Measurements from ENCODE around the gene CHPF. TPM values are rescaled to one million over a fixed set of nuclear protein-coding genes. Genes with fewer than 3 reads are reported as not detected.

The CHPF gene
- total RNA-seq, 4 donors from 2014 or later, result 7.8 to 41.6 (median 24.7) TPM

GRCh38 chr2:219508444-219508734 lies 35.2 kb downstream of the CHPF start:
- no peak for TF ChIP-seq CTCF (IDR thresholded peaks at IDR 0.05; ENCODE audit: low read depth)

GRCh38 chr2:219507581-219508443 lies 35.8 kb downstream of the CHPF start:
- no peak for TF ChIP-seq CTCF (IDR thresholded peaks at IDR 0.05; ENCODE audit: low read depth)

DNA sequence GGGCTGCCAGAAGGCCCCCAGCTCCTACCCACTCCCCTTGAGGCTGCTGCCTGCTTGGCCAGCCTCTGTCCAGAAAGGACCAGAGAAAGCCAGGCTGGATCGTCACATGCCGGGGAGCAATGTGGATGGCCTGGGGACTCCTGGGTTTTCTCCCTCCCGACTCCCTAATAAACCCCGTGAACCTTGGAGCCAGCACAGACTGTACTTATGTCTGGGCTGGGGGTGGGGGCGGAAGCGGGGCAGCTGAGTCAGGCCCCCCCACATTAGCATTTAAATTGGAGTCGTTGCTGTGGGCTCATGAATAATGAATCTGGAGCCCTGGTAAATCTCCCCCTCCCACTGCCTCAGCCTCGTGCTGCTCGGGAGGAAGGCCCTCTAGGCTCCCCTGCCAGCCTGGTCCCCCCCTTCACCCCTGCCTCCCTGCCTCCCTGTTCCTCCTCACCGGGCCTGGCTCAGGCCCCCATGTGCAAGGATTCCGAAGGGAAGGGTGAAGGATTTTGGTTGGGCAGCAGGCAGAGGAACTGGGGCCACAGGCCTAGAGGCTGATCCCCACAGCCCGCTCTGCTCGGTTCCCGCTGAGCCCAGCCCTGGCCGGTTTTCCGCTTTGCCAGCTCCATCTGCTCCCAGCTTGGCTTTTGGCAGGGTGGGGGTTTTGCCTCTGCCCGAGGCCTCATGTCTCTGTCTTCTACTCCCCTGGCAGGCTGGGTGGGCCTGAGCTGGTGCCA lies 36.6 kb downstream of the CHPF start:
- no peak for TF ChIP-seq CTCF (IDR thresholded peaks at IDR 0.05; ENCODE audit: low read depth)

- no peak for TF ChIP-seq CTCF (IDR thresholded peaks at IDR 0.05; ENCODE audit: low read depth)
Observed at GRCh38 chr2:219506153-219506801, 37.3 kb downstream of the CHPF start.

GRCh38 chr2:219505585-219505984 lies 38.0 kb downstream of the CHPF start:
- no peak for TF ChIP-seq CTCF (IDR thresholded peaks at IDR 0.05; ENCODE audit: low read depth)

- no peak for TF ChIP-seq CTCF (IDR thresholded peaks at IDR 0.05; ENCODE audit: low read depth)
Observed at GRCh38 chr2:219502618-219503017, 41.0 kb downstream of the CHPF start.

DNA sequence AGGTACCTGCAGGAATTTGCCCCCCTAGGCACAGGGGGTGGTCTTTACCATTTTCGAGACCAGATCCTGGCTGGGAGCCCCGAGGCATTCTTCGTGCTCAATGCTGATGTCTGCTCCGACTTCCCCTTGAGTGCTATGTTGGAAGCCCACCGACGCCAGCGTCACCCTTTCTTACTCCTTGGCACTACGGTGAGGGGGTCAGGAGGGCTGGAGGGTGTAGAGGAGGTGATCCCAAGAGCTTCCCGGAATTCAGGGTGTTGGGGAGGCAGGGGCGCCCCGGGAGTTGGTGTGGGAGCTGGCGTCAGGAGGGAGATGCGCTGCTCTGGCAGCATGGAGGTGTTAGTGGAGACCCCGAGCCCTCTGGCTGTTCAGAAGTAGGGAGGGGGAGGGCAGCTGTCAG lies 41.8 kb downstream of the CHPF start:
- no peak for TF ChIP-seq CTCF (IDR thresholded peaks at IDR 0.05; ENCODE audit: low read depth)
